GM21367 (cell line): ENCODE results near the gene TMPRSS3.

Experiments used
- ATAC-seq: cut with Tn5 transposase; IDR thresholded peaks from one replicate; pipeline ENCODE4 v1.9.1; 2021; ENCODE audit not compliant: unreplicated experiment

Gene TMPRSS3

GRCh38 chr21:42390193-42390592, 5.7 kb downstream of the TMPRSS3 start:
- no peak for ATAC-seq

GRCh38 chr21:42389449-42389835, 6.4 kb downstream of the TMPRSS3 start:
- ATAC-seq: no peak

DNA sequence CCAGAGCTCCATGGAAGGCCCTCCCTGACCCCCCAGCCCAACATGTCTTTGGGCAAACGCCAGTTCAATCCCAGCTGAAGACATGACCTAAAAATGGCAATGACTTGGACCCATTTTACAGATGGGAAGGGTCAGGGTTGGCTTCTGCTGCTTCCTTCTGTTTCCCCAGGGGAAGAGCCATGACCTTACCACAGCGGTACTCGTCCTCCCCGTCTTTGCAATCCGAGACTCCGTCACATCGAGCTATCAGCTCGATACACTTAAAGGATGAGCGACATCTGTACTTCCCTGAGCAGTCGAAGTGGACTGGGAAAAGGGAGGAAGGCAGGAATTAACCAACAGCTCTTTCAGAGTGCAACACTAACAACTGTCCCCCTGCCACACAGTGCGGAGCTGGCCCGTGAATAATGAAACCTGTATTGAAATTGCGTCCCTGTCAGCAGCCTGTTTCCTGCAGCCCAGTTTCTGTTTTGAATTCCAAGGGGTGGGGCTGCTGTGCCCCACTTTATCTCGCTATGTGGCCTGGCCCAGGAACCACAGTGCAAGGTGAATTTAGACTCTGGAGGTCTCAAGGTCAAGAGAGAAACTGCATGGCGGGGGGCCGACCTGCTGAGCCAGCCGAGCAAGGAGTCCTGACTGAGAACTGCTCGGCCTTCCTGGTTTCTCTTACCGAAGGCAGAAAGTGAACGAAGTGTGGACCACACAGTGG, 7.0 kb downstream of the TMPRSS3 start:
- no peak for ATAC-seq

DNA sequence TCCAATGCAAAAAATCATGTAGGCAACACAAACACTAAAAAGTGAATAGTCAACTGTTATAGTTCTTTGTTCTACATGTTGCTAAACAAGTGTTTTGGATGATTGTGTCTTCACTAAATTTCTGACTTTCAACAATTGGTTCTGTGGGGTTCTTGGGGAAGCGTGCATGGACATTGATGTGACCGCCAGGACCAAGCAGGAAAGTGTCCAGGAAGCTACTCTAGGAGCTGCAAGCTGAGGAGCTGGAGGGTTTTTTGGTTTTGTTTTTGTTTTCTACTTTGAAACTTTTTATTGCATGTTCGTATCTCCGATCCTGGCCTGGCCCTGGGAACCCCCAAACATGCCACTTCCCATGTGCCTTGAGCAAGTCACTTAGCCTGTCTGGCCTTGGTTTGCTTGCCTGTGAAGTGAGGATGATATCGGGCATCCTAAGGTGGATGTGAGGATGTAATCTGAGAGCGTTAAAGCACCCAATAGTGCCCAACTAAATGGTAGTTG, 8.0 kb downstream of the TMPRSS3 start:
- ATAC-seq: no peak

DNA sequence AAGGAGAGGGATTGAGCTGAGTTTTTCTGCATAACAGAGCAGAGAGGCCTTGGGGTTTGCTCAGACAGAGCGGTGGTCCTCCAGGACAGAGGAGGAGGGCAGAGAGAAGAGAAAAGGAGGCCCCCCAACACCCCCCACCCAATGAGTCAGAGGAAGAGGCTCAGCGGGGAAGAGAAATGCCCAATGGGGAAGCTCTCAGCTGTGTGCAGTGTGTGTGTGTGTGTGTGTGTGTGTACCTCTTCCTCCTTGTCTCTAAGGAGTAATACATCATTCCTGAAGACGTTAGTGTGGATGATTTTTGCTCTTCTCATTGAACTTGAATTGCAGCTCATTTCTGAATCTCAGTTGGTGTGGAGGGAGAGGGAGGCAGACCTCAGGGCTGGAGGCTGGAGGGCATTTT, 8.7 kb downstream of the TMPRSS3 start:
- ATAC-seq: no peak

DNA sequence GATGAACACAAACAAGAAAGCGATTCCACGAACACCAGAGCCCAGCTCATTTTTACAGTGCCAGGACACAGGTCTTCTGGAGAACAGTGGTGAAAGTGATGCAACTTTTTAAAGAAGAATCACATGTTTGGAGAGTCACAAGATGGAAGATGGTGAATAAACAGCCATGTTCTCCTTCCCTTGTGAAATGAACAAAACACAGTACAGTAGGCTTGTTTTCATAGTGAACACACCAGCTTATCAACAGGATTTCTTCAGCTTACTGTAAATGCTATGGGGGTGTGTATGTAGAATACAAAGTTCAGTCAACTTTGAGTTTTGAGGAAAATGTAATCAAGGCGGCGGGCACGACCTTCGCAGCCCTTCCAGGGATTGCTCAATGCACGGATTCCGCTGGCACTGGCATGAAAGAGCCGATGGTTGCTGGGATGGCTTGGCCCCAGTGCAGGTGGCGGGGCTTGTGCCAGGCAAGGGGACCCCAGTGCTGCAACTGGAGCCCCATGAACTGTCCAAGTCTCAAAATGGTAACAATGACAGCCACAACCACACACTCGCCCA, 9.7 kb downstream of the TMPRSS3 start:
- ATAC-seq: no peak

DNA sequence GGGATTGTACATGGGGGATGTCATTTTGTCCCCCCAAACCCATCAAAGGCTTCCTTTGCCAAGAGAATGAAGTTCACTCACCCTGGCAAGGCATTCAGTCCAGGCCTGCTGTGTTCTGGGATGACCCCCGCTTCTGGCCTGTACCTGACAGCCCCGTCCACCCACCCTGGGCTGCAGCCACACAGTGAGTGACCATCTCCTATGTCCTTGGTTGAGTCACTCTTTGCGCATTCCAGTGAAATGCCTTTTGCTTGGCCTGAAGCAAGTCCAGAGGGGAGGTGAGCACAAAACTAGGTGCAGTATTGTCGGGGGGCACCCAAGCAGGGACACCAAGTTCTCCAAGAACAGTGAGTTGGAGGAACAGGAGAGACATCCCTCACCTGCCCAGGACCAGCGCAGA, 10.2 kb downstream of the TMPRSS3 start:
- ATAC-seq: no peak

- no peak for ATAC-seq
These were observed 10.9 kb downstream of the TMPRSS3 start for GRCh38 chr21:42384989-42385388.

DNA sequence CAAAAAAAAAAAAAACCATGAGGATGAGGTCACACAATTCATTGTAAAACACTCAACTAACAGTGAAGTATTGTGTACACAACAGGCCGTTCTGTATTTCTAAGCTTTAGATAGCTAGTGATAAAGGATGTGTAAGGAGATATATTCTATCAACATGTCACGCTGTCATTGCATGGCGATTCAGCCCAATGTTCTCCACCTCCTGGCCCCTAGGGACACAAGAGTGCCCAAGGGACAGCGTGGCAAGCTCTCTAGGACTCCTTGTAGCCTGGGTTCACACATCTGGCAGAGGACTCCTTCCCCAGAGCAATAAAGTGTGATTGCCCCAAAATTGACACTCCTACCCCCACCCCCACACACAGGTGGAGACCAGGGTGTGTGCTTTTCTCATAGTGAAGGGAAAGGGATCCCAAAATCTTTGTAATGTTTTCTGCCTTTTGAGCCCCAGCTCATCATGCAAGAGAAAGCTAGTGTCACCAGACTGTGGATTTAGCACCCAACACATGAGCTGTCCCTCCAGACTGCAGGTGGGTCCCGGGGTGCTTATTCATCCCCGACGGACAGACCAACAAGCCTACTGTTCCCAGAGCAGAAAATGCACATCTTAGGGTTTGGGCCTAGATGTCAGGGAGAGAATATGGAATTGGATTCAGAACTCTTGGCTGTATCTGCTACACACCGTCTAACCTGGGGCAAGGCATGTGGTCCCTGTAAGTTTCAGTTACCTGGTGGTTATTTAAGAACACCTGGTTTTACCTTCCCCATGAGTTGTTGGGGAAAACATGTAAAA, 11.5 kb downstream of the TMPRSS3 start:
- ATAC-seq: no peak

DNA sequence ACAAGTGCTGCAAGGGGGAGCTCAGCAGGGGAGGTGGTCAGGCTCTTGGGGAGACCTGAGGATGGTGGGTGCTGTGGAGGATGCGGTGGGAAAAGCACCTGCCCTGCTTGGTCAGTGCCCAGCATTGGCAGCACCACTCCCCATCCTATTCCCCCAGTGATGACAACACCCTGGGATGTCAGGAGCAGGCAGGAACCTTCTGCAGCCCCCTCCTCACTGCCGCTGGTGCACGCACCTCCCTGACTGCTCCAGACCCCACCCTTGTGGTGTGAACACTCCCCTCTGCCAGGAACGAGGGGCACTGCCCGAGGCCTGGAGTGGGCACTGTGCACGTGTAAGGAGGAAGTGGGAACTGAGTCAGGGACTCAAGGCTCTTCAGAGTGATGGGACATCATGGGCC, 12.5 kb downstream of the TMPRSS3 start:
- no peak for ATAC-seq

- no peak for ATAC-seq
These were observed 12.9 kb downstream of the TMPRSS3 start for GRCh38 chr21:42382915-42383314.

- ATAC-seq: no peak
These were observed 14.4 kb downstream of the TMPRSS3 start for GRCh38 chr21:42381347-42381984.

- no peak for ATAC-seq
These were observed 16.2 kb downstream of the TMPRSS3 start for GRCh38 chr21:42379426-42380215.

DNA sequence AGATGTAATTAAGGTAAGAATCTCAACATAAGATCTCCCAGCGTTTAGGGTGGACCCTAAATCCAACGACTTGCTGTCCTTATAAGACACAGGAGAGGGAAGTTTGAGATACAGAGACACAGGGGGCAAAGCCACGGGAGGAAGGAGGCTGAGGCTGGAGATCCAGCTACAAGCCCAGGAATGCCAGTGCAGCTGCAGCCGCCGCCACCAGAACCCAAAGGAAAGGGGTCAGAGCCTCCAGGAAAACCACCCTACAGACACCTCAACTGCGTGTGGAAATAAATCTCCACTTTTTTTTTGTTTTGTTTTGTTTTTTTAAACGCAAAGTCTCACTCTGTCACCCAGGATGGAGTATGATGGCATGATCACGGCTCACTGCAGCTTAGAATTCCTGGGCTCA, 17.4 kb downstream of the TMPRSS3 start:
- ATAC-seq: no peak

DNA sequence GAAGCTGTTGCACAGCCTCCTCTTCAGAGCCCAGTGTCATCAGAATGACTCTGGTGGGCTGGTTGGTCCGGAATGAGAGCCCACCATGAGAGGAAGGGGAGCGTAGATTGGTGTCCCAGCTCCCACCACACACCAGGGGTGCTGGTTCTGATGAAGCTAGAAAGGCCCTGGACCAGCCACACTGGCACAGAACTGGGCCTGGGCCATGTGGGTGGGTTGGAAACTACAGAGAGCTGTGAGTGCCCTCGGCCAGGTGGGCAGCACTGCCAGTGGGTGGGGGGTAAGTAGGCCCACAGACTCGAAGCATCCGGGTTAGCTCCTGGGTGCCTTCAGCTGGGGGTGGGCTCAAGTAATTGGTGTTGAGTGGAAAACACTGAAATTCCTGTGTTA, 17.9 kb downstream of the TMPRSS3 start:
- ATAC-seq: no peak

- no peak for ATAC-seq
These were observed 18.5 kb downstream of the TMPRSS3 start for GRCh38 chr21:42377211-42377950.

DNA sequence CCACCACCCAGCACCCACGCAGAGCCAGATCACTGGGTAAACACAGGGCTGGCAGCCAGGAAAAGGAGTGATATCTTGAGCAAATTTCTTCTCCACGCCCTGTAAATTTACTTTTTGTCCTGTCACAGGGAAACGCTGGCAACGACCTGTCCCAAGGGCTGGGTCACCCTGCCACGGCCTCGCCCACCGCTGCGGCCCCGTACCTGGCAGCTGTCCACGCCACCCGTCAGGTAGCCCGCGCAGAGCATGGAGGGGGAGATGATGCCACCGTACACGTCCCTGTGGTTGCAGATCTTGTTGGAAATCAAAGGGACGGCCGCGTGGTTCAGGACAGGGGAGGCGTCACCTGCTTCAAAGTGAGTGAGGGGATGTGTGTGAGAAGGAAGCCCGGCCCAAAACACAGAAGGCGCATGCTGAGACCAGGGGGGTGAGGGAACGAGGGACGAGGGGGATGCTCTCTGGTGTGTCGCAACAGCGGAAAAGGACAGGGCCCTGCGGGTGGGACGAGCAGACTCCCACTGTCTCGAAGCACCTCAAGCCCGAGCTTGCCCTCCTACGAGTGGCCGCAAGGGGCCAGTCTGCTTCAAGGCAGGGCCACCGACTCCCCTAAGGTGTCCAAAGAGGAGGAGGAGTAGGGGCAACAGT, 19.4 kb downstream of the TMPRSS3 start:
- ATAC-seq: no peak

- ATAC-seq: no peak
These were observed 19.9 kb downstream of the TMPRSS3 start for GRCh38 chr21:42375966-42376337.

- no peak for ATAC-seq
These were observed 20.3 kb downstream of the TMPRSS3 start for GRCh38 chr21:42375506-42375905.
